Aorta (tissue), 5 donors: ENCODE data around the gene OCRL. TPM values are rescaled to one million over a fixed set of nuclear protein-coding genes. Genes with fewer than 3 reads are reported as not detected.

Experiments
- ATAC-seq: fragments of 200-7000 bp; cut with Tn5 transposase; one replicate; pipeline ENCODE4 v1.9.1; 2022; ENCODE audit warnings: moderate library complexity; ENCODE audit not compliant: low FRiP score
- DNase-seq, 2 donors: peaks; one replicate each; pipeline ENCODE4 v3.0.0-alpha.2; 2020
- H3K27ac ChIP-seq, 2 donors: one replicate each; pipeline ENCODE4 v1.5.1; 2013; ENCODE audit warnings: low read length in 2 of 2, mild to moderate bottlenecking in 2 of 2, moderate library complexity in 2 of 2, control low read depth in 1 of 2, inconsistent platforms in 1 of 2, low read depth in 1 of 2
- H3K27me3 ChIP-seq, 2 donors: one replicate each; pipeline ENCODE4 v1.6.1; 2013; ENCODE audit warnings: control low read depth in 1 of 2, low read length in 1 of 2, mild to moderate bottlenecking in 1 of 2, moderate library complexity in 1 of 2; ENCODE audit not compliant: insufficient read depth in 2 of 2, control insufficient read depth in 1 of 2
- H3K36me3 ChIP-seq, 2 donors: one replicate each; pipeline ENCODE4 v1.6.1; 2013; ENCODE audit warnings: control low read depth in 1 of 2, low read length in 1 of 2, mild to moderate bottlenecking in 1 of 2; ENCODE audit not compliant: insufficient read depth in 2 of 2, control insufficient read depth in 1 of 2
- H3K4me1 ChIP-seq, 2 donors: one replicate each; pipeline ENCODE4 v1.6.1; 2013; ENCODE audit warnings: low read length in 2 of 2, control low read depth in 1 of 2, mild to moderate bottlenecking in 1 of 2, moderate library complexity in 1 of 2; ENCODE audit not compliant: insufficient read depth in 2 of 2, control insufficient read depth in 1 of 2
- H3K4me3 ChIP-seq, 2 donors: one replicate each; pipeline ENCODE4 v1.5.1; 2013; ENCODE audit warnings: low read length in 2 of 2, control low read depth in 1 of 2, mild to moderate bottlenecking in 1 of 2
- H3K9me3 ChIP-seq: one replicate; pipeline ENCODE4 v1.6.1; 2013; ENCODE audit warnings: mild to moderate bottlenecking, low read length; ENCODE audit not compliant: control insufficient read depth
- WGBS, 2 donors: extraction: QIAGEN DNeasy Blood & Tissue Kit; methylation state at CpG; one replicate each; pipeline ENCODE4 v1.1.7; 2013; 5-methylcytosine and 5-hydroxymethylcytosine counted together
- intact Hi-C, 2 donors: fragments of 100-400 bp; cut with DNase I; formaldehyde crosslinking; loops; one replicate each; pipeline versions ENCODE4 v1.14.2 to v1.15.0; 2022
- polyA plus RNA-seq, 2 donors: library from polyadenylated mRNA; stranded (reverse); fragments of 200-250 nt; gene quantifications; one replicate each; pipeline ENCODE4 v1.2.3, GENCODE V29; 2013
- total RNA-seq, 2 donors: library from RNA; stranded (reverse); fragmentation: NEBNext Ultra II Directional; extraction: Animal tissue kit (Norgen Biotek cat#: 25700); gene quantifications; one replicate each; pipeline ENCODE4 v1.2.1, GENCODE V29; 2021
- donor health status: healthy with polysubstance abuse.
- donor health status: Bipolar disorder and iron deficiency.
- donor health status: DM: no; HTN: no; CAD: no.
- donor health status: DM: no; HTN: no; CAD: no.
- donor health status: DM: yes; HTN: yes; CAD: no.

OCRL gene
- total and polyA plus RNA-seq, 4 donors: 10.6 to 23.6 (median 18.2) TPM

DNA sequence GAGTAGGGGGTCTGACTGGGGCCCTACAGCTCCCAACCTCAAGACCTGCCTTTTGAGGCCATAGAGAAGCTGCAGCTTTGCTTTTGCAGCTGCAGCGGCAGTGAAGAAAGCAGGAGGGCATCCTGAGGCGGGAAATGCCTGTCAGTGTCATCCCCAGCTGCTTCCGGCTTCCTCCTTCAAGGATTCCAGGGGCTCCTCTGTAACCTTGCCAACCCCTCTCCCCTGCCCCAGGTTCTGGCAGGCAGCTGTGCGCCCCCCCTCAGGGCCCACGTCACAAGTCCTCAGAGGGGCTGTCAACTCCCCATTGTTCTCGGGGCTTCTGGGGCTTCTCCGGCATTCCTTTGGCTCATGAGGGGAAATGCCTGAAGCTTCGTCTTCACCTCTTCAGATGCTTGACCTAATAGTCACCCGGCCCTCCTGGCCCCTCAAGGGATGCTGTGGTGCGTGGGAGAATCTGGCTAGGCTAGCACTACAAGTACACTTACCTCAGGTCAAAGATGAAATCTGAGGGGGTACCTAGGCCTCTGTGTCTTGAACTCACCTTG is 82.8 kb downstream of the OCRL start:
- ATAC-seq (no peak), DNase-seq (no peak)
- WGBS, 2 donors: 79 to 92% methylated on average over 10 of the region's 10 CpGs
- no peaks in the 10 kb centered on the region for H3K27me3 ChIP-seq
- no peaks in the 10 kb centered on the region for H3K4me1 ChIP-seq
- intact Hi-C loops: no loop called here
- no peaks in the 10 kb centered on the region for H3K9me3 ChIP-seq
- H3K27ac ChIP-seq: no peak overlapping the region
- H3K36me3 ChIP-seq: no peaks in the 10 kb centered on the region
- no peak overlapping the region for H3K4me3 ChIP-seq

DNA sequence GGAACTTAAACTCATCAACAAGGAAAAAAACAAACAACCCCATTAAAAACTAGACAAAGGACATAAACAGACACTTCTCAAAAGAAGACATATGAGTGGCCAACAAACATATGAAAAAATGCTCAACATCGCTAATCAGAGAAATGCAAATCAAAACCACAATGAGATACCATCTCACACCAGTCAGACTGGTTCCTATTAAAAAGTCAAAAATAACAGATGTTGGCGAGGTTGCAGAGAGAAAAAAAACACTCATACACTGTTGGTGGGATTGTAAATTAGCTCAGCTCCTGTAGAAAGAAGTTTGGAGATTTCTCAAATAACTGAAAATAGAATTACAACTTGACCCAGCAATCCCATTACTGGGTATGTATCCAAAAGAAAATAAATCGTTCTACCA is 86.0 kb downstream of the OCRL start:
- H3K27ac ChIP-seq: no peak overlapping the region
- WGBS, 2 donors: 53 to 60% methylated on average over 3 of the region's 3 CpGs
- H3K27me3 ChIP-seq: no peaks in the 10 kb centered on the region
- intact Hi-C loops: no loop called here
- H3K36me3 ChIP-seq: no peaks in the 10 kb centered on the region
- H3K4me3 ChIP-seq: no peak overlapping the region
- ATAC-seq (no peak), DNase-seq (no peak)
- H3K4me1 ChIP-seq: no peaks in the 10 kb centered on the region
- no peaks in the 10 kb centered on the region for H3K9me3 ChIP-seq

- no peaks in the 10 kb centered on the region for H3K4me1 ChIP-seq
- 23 to 35% methylated on average over 7 of the region's 7 CpGs for WGBS, 2 donors
- intact Hi-C loops: no loop called here
Observed at GRCh38 chrX:129629837-129630236, 89.8 kb downstream of the OCRL start.

GRCh38 chrX:129631849-129632248 is 91.8 kb downstream of the OCRL start:
- Histone ChIP-seq H3K4me3 (no peak overlapping the region), H3K9me3 (no peaks in the 10 kb centered on the region), H3K27ac (no peak overlapping the region), H3K36me3 (no peaks in the 10 kb centered on the region), H3K4me1 (no peaks in the 10 kb centered on the region), H3K27me3 (no peaks in the 10 kb centered on the region)
- no peak for ATAC-seq
- WGBS, 2 donors: 83 to 96% methylated on average over 5 of the region's 5 CpGs
- intact Hi-C loops: no loop called here
- DNase-seq: peak in 1 of 2 donors; percentile 2

More at GRCh38 chrX:129629837-129630236, 89.8 kb downstream of the OCRL start:
- Histone ChIP-seq H3K9me3 (no peaks in the 10 kb centered on the region), H3K27ac (no peak overlapping the region), H3K4me3 (no peak overlapping the region), H3K27me3 (no peaks in the 10 kb centered on the region), H3K36me3 (no peaks in the 10 kb centered on the region)
- ATAC-seq: peak; percentile 53
- DNase-seq: peak in 1 of 2 donors; percentile 50

GRCh38 chrX:129632443-129632842 is 92.4 kb downstream of the OCRL start:
- Histone ChIP-seq H3K4me3 (no peak overlapping the region), H3K27ac (no peak overlapping the region), H3K9me3 (no peaks in the 10 kb centered on the region), H3K27me3 (no peaks in the 10 kb centered on the region), H3K4me1 (no peaks in the 10 kb centered on the region), H3K36me3 (no peaks in the 10 kb centered on the region)
- DNase-seq: no peak
- ATAC-seq: no peak
- intact Hi-C loops: no loop called here
- WGBS, 2 donors: 79 to 82% methylated on average over 7 of the region's 7 CpGs

- Histone ChIP-seq H3K4me3 (no peak overlapping the region), H3K9me3 (no peaks in the 10 kb centered on the region), H3K27me3 (no peaks in the 10 kb centered on the region), H3K27ac (no peak overlapping the region), H3K36me3 (no peaks in the 10 kb centered on the region), H3K4me1 (no peaks in the 10 kb centered on the region)
- DNase-seq: no peak
- WGBS, 2 donors: 67 to 69% methylated on average over 7 of the region's 7 CpGs
- ATAC-seq: no peak
- intact Hi-C loops: no loop called here
Observed at GRCh38 chrX:129634541-129634940, 94.5 kb downstream of the OCRL start.

GRCh38 chrX:129636175-129636681 is 96.2 kb downstream of the OCRL start:
- intact Hi-C loops: no loop called here
- Histone ChIP-seq H3K27me3 (no peaks in the 10 kb centered on the region), H3K36me3 (no peaks in the 10 kb centered on the region), H3K9me3 (no peaks in the 10 kb centered on the region), H3K27ac (no peak overlapping the region), H3K4me1 (no peaks in the 10 kb centered on the region), H3K4me3 (no peak overlapping the region)
- ATAC-seq (no peak), DNase-seq (no peak)
- WGBS, 2 donors: 81 to 87% methylated on average over 8 of the region's 8 CpGs

DNA sequence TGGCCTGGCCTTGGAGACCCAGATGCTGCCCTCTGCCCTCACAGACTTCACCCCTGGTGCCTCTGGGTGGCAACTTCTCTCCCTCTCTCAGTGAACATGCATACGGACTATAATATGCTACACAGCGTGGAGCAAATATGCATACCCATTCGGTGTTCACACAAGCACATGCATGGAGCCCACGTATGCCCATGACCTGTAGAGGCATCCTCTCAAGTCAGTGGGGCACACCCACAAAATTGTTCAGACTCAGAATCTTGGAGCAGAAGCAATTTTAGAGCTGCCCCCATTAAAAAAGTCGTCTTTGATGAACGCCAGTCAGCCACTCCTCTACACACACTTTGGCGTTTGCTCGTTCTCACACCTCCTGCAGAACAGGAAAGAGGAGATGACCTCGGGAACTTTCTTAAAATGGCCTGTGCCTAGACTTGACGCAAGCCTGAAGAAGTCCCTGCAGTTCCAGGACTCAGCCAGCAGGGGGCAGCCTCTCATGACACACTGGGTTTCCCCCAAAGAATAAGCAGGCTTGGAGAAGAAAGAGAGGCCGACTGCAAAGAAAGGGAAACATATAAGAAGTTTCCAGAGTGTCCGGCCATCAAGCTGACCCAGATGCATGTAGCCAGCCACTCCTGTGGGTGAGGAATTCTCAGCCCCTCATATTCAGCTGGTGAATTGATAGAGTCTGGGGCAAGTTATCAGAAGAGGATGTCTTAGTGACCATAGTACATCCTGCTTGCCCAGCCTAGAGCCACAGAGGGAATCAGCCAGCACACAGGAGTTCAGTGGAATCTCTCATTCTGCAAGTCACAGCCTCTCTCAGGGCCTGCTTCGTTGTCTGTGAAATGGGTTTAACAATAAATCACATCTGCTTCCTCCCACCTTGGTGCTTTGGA is 97.4 kb downstream of the OCRL start:
- Histone ChIP-seq H3K9me3 (no peaks in the 10 kb centered on the region), H3K27ac (no peak overlapping the region), H3K4me3 (no peak overlapping the region), H3K36me3 (no peaks in the 10 kb centered on the region), H3K27me3 (no peaks in the 10 kb centered on the region), H3K4me1 (no peaks in the 10 kb centered on the region)
- 21 to 23% methylated on average over 13 of the region's 13 CpGs for WGBS, 2 donors
- intact Hi-C loops: loop anchor here (1.0 kb wide), 1 partner anchor 89 kb away; no protein-coding TSS in a partner anchor
- ATAC-seq (peak; percentile 80), DNase-seq (peak; percentile 75 to 90)
